HL-60 (cell line): ENCODE results near the gene ACYP2.

Source experiments
- DNase-seq, 2 experiments: peaks; one replicate each; pipeline ENCODE4 v3.0.0-alpha.2; 2010 to 2020; ENCODE audit warnings: low read depth in 1 of 2, low spot score in 1 of 2
- H3K27ac ChIP-seq: fragments of 250-450 bp; sonication (Bioruptor Pico); replicated peaks from 2 replicates; pipeline ENCODE4 v1.5.1; 2020; ENCODE audit warnings: mild to moderate bottlenecking, moderate library complexity
- H3K27me3 ChIP-seq: fragments of 250-450 bp; sonication (Bioruptor Pico); 2 replicates; pipeline ENCODE4 v1.5.1; 2021; ENCODE audit warnings: mild to moderate bottlenecking, moderate library complexity; ENCODE audit not compliant: insufficient read depth, poor library complexity, severe bottlenecking
- H3K4me3 ChIP-seq: replicated peaks from 2 replicates; pipeline ENCODE4 v1.5.1; 2011; ENCODE audit warnings: mild to moderate bottlenecking, control low read depth, low read length; ENCODE audit not compliant: insufficient read depth
- GABPA ChIP-seq: IDR thresholded peaks from 2 replicates; pipeline ENCODE4 v1.6.1; 2012; ENCODE audit warnings: low read depth
- POLR2AphosphoS5 ChIP-seq: IDR thresholded peaks from 2 replicates; pipeline ENCODE4 v1.6.1; 2012; ENCODE audit warnings: low read depth
- SPI1 ChIP-seq: IDR thresholded peaks from 2 replicates; pipeline ENCODE4 v1.6.1; 2012; ENCODE audit warnings: low read depth, mild to moderate bottlenecking, borderline replicate concordance
- TF ChIP-seq, protein P1 (sequence below): IDR thresholded peaks from one replicate; pipeline ENCODE4 v1.5.1; 2011; ENCODE audit warnings: low read length, control low read depth, inconsistent platforms; ENCODE audit not compliant: insufficient read depth
- TF ChIP-seq, protein P2 (sequence below): IDR thresholded peaks from 2 replicates; pipeline ENCODE4 v1.6.1; 2012; ENCODE audit warnings: low read depth; ENCODE audit not compliant: insufficient replicate concordance

The ACYP2 gene

DNA sequence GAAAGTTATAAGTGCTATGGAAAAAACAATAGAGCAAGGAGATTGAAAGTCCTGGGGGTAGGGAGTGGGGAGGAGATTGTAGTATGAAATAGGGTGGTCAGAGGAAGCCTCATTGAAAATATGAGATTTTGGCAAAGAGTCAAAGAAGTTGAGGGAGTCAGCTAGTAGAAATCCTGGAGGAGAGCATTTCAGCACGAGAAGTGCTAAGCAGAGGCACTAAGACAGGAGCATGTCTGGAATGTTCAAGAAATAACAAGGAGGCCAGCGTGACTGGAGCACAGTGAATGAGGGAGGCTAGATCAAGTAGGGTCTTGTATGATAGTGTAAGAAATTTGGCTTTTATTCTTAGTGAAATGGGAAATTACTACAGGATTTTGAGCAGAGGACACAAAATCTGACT is 142.8 kb downstream of the ACYP2 start:
- no peak overlapping the region for H3K27ac ChIP-seq
- TF ChIP-seq GABPA (no peak), POLR2AphosphoS5 (no peak), SPI1 (no peak)
- TF ChIP-seq, protein P1, sequence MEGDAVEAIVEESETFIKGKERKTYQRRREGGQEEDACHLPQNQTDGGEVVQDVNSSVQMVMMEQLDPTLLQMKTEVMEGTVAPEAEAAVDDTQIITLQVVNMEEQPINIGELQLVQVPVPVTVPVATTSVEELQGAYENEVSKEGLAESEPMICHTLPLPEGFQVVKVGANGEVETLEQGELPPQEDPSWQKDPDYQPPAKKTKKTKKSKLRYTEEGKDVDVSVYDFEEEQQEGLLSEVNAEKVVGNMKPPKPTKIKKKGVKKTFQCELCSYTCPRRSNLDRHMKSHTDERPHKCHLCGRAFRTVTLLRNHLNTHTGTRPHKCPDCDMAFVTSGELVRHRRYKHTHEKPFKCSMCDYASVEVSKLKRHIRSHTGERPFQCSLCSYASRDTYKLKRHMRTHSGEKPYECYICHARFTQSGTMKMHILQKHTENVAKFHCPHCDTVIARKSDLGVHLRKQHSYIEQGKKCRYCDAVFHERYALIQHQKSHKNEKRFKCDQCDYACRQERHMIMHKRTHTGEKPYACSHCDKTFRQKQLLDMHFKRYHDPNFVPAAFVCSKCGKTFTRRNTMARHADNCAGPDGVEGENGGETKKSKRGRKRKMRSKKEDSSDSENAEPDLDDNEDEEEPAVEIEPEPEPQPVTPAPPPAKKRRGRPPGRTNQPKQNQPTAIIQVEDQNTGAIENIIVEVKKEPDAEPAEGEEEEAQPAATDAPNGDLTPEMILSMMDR: no peak
- TF ChIP-seq, protein P2, sequence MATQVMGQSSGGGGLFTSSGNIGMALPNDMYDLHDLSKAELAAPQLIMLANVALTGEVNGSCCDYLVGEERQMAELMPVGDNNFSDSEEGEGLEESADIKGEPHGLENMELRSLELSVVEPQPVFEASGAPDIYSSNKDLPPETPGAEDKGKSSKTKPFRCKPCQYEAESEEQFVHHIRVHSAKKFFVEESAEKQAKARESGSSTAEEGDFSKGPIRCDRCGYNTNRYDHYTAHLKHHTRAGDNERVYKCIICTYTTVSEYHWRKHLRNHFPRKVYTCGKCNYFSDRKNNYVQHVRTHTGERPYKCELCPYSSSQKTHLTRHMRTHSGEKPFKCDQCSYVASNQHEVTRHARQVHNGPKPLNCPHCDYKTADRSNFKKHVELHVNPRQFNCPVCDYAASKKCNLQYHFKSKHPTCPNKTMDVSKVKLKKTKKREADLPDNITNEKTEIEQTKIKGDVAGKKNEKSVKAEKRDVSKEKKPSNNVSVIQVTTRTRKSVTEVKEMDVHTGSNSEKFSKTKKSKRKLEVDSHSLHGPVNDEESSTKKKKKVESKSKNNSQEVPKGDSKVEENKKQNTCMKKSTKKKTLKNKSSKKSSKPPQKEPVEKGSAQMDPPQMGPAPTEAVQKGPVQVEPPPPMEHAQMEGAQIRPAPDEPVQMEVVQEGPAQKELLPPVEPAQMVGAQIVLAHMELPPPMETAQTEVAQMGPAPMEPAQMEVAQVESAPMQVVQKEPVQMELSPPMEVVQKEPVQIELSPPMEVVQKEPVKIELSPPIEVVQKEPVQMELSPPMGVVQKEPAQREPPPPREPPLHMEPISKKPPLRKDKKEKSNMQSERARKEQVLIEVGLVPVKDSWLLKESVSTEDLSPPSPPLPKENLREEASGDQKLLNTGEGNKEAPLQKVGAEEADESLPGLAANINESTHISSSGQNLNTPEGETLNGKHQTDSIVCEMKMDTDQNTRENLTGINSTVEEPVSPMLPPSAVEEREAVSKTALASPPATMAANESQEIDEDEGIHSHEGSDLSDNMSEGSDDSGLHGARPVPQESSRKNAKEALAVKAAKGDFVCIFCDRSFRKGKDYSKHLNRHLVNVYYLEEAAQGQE: no peak
- H3K27me3 ChIP-seq: no peaks in the 10 kb centered on the region
- no peak overlapping the region for H3K4me3 ChIP-seq
- no peak for DNase-seq

DNA sequence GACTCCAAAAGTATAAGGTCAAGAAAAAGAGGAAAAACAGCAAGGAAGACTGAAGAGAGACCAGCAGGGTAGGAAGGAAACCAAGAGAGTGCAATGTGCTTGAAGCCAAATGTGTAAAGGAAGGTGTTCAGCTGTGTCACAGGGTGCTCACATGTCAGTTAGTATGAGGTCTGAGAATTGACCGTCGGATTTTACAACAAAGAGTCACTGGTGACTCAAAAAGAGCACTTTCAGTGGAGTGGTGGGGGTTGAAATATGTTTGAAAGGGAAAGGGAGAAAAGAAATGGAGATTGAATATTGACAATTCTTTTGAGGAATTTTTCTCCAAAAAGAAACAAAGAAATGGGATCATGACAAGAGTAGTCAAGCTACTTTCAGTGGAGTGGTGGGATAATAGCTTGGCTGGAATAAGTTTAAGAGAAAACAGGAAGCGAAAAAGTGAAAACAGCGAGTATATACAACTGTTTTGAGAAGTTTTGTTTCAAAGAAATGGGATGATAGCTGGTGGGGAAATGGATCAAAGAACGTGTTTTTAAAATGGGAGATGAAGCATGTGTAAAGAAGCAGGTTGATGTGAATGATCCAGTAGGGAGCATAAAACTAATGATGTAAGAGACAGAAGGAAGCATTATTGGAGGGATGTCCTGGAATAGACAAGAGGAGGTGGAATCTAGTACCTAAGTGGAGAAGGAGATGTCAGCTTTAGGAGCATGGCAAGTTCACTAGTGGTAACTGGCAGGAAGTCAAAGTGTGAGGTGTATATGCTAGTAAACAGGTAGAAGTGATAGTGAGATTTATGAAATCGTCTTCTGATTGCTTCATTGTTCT is 144.2 kb downstream of the ACYP2 start:
- DNase-seq: no peak
- no peak overlapping the region for H3K27ac ChIP-seq
- H3K4me3 ChIP-seq: no peak overlapping the region
- no peak for TF ChIP-seq POLR2AphosphoS5
- no peak for TF ChIP-seq SPI1
- TF ChIP-seq, protein P2: no peak
- no peak for TF ChIP-seq GABPA
- TF ChIP-seq, protein P1: no peak
- no peaks in the 10 kb centered on the region for H3K27me3 ChIP-seq

DNA sequence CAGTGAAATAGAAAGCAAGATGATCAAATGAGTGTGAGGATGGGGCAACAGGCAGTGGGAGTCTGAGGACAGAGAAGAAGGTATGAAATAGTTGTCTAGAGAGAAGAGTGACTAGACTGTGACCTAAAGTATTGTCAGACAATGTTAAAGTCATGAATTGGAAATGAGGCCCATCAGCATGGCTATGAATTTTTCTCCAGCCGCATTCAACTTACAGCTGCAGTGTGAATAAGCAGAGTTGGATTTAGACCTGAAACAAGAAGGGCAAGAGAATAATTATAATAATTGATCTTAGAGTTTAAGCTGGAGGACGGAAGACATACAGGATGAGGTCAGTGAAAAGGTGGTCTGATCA is 144.8 kb downstream of the ACYP2 start:
- no peak overlapping the region for H3K4me3 ChIP-seq
- no peak for DNase-seq
- no peak for TF ChIP-seq SPI1
- no peak for TF ChIP-seq GABPA
- TF ChIP-seq, protein P2: no peak
- no peaks in the 10 kb centered on the region for H3K27me3 ChIP-seq
- H3K27ac ChIP-seq: no peak overlapping the region
